Testis (tissue), 2 donors: Measurements from ENCODE around the gene KCTD20.

ENCODE experiments used
- CTCF ChIP-seq, 3 experiments: fragments of 450-650 bp in 2 of 3; fragments of 200-600 bp in 1 of 3; sonication (generic) in 1 of 3; IDR thresholded peaks; one replicate each; pipeline ENCODE4 v1.5.1; 2016 to 2019; ENCODE audit warnings: antibody characterized with exemption in 3 of 3, mild to moderate bottlenecking in 2 of 3, moderate library complexity in 1 of 3
- POLR2A ChIP-seq: fragments of 450-650 bp; IDR thresholded peaks from one replicate; pipeline ENCODE4 v1.6.1; 2017; ENCODE audit warnings: antibody characterized with exemption, mild to moderate bottlenecking, moderate library complexity

DNA sequence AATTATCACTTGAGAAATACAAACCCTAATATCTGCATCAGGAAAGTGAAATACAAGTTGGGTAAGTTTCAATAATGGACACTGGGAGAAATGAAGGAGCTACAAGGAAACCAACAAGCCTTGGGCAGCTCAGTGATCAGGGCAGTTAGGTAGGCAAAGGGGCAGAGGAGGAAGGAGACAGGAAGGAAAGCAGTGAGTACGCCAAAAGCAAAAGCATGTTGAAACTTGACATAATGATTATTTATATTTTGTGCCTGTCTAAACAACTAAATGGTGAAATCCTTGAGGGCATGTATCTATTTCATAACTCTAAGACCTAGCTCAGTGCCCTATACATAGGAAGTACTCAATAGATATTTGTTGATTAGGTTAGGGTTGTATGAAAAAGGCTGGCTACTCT lies 23.5 kb upstream of the KCTD20 start:
- TF ChIP-seq POLR2A (no peak), CTCF (IDR thresholded peaks at IDR 0.05) (no peak)
